Panc1 (cell line): ENCODE results near the gene COL4A1. TPM values are rescaled to one million over a fixed set of nuclear protein-coding genes. Genes with fewer than 3 reads are reported as not detected.

Experiments used
- ATAC-seq: fragments of 200-7000 bp; cut with Tn5 transposase; 2 replicates; pipeline ENCODE4 v1.9.1; 2020; ENCODE audit warnings: mild to moderate bottlenecking, moderate library complexity
- BruUV-seq: library from RNA; stranded (reverse); fragments of 400-500 nt; replicated peaks from 2 replicates; lab custom pipeline; 2021; lab: Mats Ljungman, UMichigan
- CTCF ChIA-PET: fragments of 300-600 bp; sonication (Branson Sonifier 250); formaldehyde crosslinking; loops from one replicate; lab custom pipeline; 2022; ENCODE audit warnings: antibody characterized with exemption; lab: Charles Lee
- POLR2A ChIA-PET: fragments of 300-600 bp; sonication (Branson Sonifier 250); formaldehyde crosslinking; loops from one replicate; lab custom pipeline; 2022; ENCODE audit warnings: antibody characterized with exemption; lab: Charles Lee
- DNase-seq: peaks from one replicate; pipeline ENCODE4 v3.0.0-alpha.2; 2010; ENCODE audit warnings: low read depth, low spot score
- H3K27ac ChIP-seq: 2 replicates; pipeline ENCODE4 v1.5.1; 2011; ENCODE audit warnings: mild to moderate bottlenecking, low read length, inconsistent platforms
- H3K27me3 ChIP-seq: fragments of 200-500 bp; sonication (Bioruptor generic); 2 replicates; pipeline ENCODE4 v1.6.0; 2014; ENCODE audit warnings: low read length, inconsistent platforms; ENCODE audit not compliant: control insufficient read depth, insufficient read depth
- H3K36me3 ChIP-seq: fragments of 200-500 bp; sonication (Bioruptor generic); 2 replicates; pipeline ENCODE4 v1.5.1; 2014; ENCODE audit warnings: inconsistent platforms, mild to moderate bottlenecking, low read length, moderate library complexity; ENCODE audit not compliant: control insufficient read depth, insufficient read depth
- H3K4me1 ChIP-seq: 2 replicates; pipeline ENCODE4 v1.5.1; 2011; ENCODE audit warnings: inconsistent platforms, mild to moderate bottlenecking, low read length, moderate library complexity; ENCODE audit not compliant: control insufficient read depth, insufficient read depth
- H3K4me3 ChIP-seq, 2 experiments: 2 replicates each; pipeline ENCODE4 v1.5.1; 2011 to 2012; ENCODE audit warnings: low read depth in 2 of 2, low read length in 2 of 2, mild to moderate bottlenecking in 2 of 2, inconsistent platforms in 1 of 2, moderate library complexity in 1 of 2
- H3K9me3 ChIP-seq: fragments of 200-500 bp; sonication (Bioruptor generic); 2 replicates; pipeline ENCODE4 v1.5.1; 2014; ENCODE audit warnings: low read depth, mild to moderate bottlenecking, inconsistent platforms, low read length, moderate library complexity; ENCODE audit not compliant: control insufficient read depth, insufficient read depth
- POLR2AphosphoS5 ChIP-seq: IDR thresholded peaks from 2 replicates; pipeline ENCODE4 v1.6.1; 2012; ENCODE audit warnings: mild to moderate bottlenecking, low read depth, low read length, moderate library complexity
- SIN3A ChIP-seq: IDR thresholded peaks from 2 replicates; pipeline ENCODE4 v1.6.1; 2012; ENCODE audit warnings: low read depth, mild to moderate bottlenecking, low read length, moderate library complexity, borderline replicate concordance; ENCODE audit not compliant: insufficient read depth
- TCF7L2 ChIP-seq: IDR thresholded peaks from 2 replicates; pipeline ENCODE4 v1.6.1; 2011; ENCODE audit warnings: mild to moderate bottlenecking, low read depth, low read length, inconsistent platforms
- in situ Hi-C: cut with HindIII; loops from 2 replicates; pipeline ENCODE4 v1.10.0; 2016; ENCODE audit warnings: low sequenced_read_pairs, low pct_unique_long_range_greater_than_20kb
- intact Hi-C: fragments of 100-400 bp; cut with micrococcal nuclease; formaldehyde crosslinking; loops from one replicate; pipeline ENCODE4 v1.10.0; 2022; ENCODE audit not compliant: unreplicated experiment
- total RNA-seq: library from RNA; stranded (reverse); gene quantifications from one replicate; pipeline ENCODE4 v1.2.1, GENCODE V29; 2021; ENCODE audit not compliant: unreplicated experiment
- TF ChIP-seq, protein P1 (sequence below): fragments of 450-650 bp; IDR thresholded peaks from 2 replicates; pipeline ENCODE4 v1.5.1; 2017; ENCODE audit warnings: mild to moderate bottlenecking
- TF ChIP-seq, protein P2 (sequence below), 2 experiments: IDR thresholded peaks; 2 replicates each; pipeline ENCODE4 v1.6.1; 2011 to 2012; ENCODE audit warnings: low read depth in 2 of 2, control low read depth in 1 of 2, low read length in 1 of 2, mild to moderate bottlenecking in 1 of 2, moderate library complexity in 1 of 2; ENCODE audit not compliant: insufficient read depth in 1 of 2

COL4A1 gene
- total RNA-seq, 1 experiment from 2014 or later: 1.1 TPM

DNA sequence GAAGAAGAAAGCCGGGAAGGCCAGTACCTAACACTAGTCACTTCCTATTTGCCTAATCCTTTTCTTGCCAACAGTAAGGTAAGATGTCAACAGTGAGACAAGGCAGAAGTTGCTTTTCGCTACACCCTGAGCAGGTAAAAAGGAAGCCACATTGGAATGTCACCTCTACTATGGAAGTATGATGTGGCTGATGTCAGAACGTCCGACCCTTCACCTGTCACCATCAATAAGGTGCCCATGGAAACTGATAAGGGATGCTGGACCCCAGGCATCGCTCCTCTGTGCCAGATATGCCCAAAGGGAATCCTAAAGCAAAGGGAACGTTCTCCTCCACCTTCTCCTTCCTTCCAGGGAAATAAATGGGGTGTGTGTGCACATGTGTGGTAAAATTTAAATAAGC, 34.3 kb downstream of the COL4A1 start:
- no TSS peak for BruUV-seq
- in situ Hi-C loops (no loop called here), intact Hi-C loops (no loop called here)
- H3K4me1 ChIP-seq: no peaks in the 10 kb centered on the region
- ChIA-PET POLR2A (no interaction called here), CTCF (no interaction called here)
- ATAC-seq (no peak), DNase-seq (no peak)
- no peaks in the 10 kb centered on the region for H3K9me3 ChIP-seq
- H3K27me3 ChIP-seq: no peaks in the 10 kb centered on the region
- TF ChIP-seq TCF7L2 (no peak), POLR2AphosphoS5 (no peak)
- H3K4me3 ChIP-seq: no peak overlapping the region
- no peaks in the 10 kb centered on the region for H3K36me3 ChIP-seq
- no peak overlapping the region for H3K27ac ChIP-seq

DNA sequence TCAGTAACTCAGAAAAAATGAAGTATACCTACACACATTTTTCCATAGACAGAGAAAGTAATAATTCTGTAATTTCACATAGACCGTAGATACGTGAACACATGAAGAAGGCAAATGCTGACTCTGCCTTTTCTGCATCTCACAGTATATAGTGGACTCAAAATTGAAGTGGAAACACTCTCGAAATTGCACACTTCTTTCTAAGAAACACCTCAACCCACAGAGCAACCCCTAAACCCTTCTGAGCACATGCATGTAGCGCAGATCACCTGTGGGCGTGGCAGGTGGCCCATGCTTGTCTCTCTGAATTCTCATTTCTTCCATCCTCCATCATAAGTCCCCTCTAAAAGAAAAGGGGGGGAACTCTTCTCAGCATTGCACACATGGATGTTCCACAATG, 34.7 kb downstream of the COL4A1 start:
- Histone ChIP-seq H3K4me1 (no peaks in the 10 kb centered on the region), H3K36me3 (no peaks in the 10 kb centered on the region), H3K27ac (no peak overlapping the region), H3K9me3 (no peaks in the 10 kb centered on the region), H3K27me3 (no peaks in the 10 kb centered on the region), H3K4me3 (no peak overlapping the region)
- intact Hi-C loops (no loop called here), in situ Hi-C loops (no loop called here)
- ATAC-seq (no peak), DNase-seq (no peak)
- BruUV-seq: no TSS peak
- TF ChIP-seq POLR2AphosphoS5 (no peak), SIN3A (no peak), TCF7L2 (no peak)
- TF ChIP-seq, protein P1, sequence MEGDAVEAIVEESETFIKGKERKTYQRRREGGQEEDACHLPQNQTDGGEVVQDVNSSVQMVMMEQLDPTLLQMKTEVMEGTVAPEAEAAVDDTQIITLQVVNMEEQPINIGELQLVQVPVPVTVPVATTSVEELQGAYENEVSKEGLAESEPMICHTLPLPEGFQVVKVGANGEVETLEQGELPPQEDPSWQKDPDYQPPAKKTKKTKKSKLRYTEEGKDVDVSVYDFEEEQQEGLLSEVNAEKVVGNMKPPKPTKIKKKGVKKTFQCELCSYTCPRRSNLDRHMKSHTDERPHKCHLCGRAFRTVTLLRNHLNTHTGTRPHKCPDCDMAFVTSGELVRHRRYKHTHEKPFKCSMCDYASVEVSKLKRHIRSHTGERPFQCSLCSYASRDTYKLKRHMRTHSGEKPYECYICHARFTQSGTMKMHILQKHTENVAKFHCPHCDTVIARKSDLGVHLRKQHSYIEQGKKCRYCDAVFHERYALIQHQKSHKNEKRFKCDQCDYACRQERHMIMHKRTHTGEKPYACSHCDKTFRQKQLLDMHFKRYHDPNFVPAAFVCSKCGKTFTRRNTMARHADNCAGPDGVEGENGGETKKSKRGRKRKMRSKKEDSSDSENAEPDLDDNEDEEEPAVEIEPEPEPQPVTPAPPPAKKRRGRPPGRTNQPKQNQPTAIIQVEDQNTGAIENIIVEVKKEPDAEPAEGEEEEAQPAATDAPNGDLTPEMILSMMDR: no peak
- TF ChIP-seq, protein P2, sequence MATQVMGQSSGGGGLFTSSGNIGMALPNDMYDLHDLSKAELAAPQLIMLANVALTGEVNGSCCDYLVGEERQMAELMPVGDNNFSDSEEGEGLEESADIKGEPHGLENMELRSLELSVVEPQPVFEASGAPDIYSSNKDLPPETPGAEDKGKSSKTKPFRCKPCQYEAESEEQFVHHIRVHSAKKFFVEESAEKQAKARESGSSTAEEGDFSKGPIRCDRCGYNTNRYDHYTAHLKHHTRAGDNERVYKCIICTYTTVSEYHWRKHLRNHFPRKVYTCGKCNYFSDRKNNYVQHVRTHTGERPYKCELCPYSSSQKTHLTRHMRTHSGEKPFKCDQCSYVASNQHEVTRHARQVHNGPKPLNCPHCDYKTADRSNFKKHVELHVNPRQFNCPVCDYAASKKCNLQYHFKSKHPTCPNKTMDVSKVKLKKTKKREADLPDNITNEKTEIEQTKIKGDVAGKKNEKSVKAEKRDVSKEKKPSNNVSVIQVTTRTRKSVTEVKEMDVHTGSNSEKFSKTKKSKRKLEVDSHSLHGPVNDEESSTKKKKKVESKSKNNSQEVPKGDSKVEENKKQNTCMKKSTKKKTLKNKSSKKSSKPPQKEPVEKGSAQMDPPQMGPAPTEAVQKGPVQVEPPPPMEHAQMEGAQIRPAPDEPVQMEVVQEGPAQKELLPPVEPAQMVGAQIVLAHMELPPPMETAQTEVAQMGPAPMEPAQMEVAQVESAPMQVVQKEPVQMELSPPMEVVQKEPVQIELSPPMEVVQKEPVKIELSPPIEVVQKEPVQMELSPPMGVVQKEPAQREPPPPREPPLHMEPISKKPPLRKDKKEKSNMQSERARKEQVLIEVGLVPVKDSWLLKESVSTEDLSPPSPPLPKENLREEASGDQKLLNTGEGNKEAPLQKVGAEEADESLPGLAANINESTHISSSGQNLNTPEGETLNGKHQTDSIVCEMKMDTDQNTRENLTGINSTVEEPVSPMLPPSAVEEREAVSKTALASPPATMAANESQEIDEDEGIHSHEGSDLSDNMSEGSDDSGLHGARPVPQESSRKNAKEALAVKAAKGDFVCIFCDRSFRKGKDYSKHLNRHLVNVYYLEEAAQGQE (IDR thresholded peaks at IDR 0.05; ENCODE audit: insufficient read depth in 1 of 2, low read depth in 2 of 2, low read length in 1 of 2): no peak
- POLR2A ChIA-PET: no interaction called here
- CTCF ChIA-PET: no interaction called here

DNA sequence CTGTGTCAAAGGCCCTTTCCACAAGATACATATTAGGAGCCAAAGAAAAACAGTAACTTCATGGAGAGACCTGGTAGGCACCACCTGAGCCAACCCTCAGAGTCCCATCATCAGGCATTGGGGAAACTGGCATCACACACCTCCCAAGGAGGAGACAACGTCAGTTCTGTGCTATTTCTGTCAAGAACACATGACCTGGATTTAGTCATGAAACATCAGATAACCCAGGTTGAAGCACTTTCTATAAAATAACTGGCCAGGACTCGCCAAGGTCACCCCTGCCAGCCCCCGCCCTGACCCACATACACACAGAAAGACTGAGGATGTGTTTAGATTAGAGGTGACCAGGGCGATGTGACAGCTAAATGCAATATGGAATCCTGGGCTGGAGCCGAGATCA, 35.6 kb downstream of the COL4A1 start:
- no TSS peak for BruUV-seq
- no peaks in the 10 kb centered on the region for H3K4me1 ChIP-seq
- DNase-seq (no peak), ATAC-seq (no peak)
- H3K27me3 ChIP-seq: no peaks in the 10 kb centered on the region
- TF ChIP-seq, protein P1: no peak
- TF ChIP-seq, protein P2 (IDR thresholded peaks at IDR 0.05; ENCODE audit: insufficient read depth in 1 of 2, low read depth in 2 of 2, low read length in 1 of 2): no peak
- TF ChIP-seq POLR2AphosphoS5 (no peak), TCF7L2 (no peak), SIN3A (no peak)
- ChIA-PET POLR2A (no interaction called here), CTCF (no interaction called here)
- no peaks in the 10 kb centered on the region for H3K9me3 ChIP-seq
- intact Hi-C loops (no loop called here), in situ Hi-C loops (no loop called here)
- H3K36me3 ChIP-seq: no peaks in the 10 kb centered on the region
- H3K4me3 ChIP-seq: no peak overlapping the region
- no peak overlapping the region for H3K27ac ChIP-seq
